LoVo (cell line): ENCODE results near the gene CPNE5.
A peak's percentile ranks its signal among the peaks of the same experiment; 100 is the strongest.

Experiments used
- DNase-seq: peaks from one replicate; pipeline ENCODE4 v3.0.0-alpha.2; 2016; ENCODE audit warnings: low spot score

Gene CPNE5

GRCh38 chr6:36762123-36762522, 77.1 kb downstream of the CPNE5 start:
- DNase-seq, result no peak

GRCh38 chr6:36760685-36761435, 78.4 kb downstream of the CPNE5 start:
- DNase-seq, result no peak

- DNase-seq, result peak; percentile 81
Measured at GRCh38 chr6:36759148-36759759, 80.0 kb downstream of the CPNE5 start.

GRCh38 chr6:36758516-36759147, 80.6 kb downstream of the CPNE5 start:
- DNase-seq, result no peak

GRCh38 chr6:36757943-36758508, 81.2 kb downstream of the CPNE5 start:
- DNase-seq, result no peak

GRCh38 chr6:36757206-36757605, 82.0 kb downstream of the CPNE5 start:
- no peak for DNase-seq

- DNase-seq, result no peak
Measured at GRCh38 chr6:36756786-36757185, 82.5 kb downstream of the CPNE5 start.

GRCh38 chr6:36755435-36756348, 83.6 kb downstream of the CPNE5 start:
- no peak for DNase-seq

GRCh38 chr6:36754582-36755434, 84.4 kb downstream of the CPNE5 start:
- DNase-seq, result no peak

GRCh38 chr6:36753671-36754405, 85.4 kb downstream of the CPNE5 start:
- DNase-seq, result no peak

GRCh38 chr6:36752886-36753506, 86.2 kb downstream of the CPNE5 start:
- no peak for DNase-seq

- DNase-seq, result no peak
Measured at GRCh38 chr6:36752187-36752885, 86.9 kb downstream of the CPNE5 start.

GRCh38 chr6:36751833-36752186, 87.4 kb downstream of the CPNE5 start:
- DNase-seq, result no peak

GRCh38 chr6:36751091-36751490, 88.2 kb downstream of the CPNE5 start:
- no peak for DNase-seq

GRCh38 chr6:36749829-36750489, 89.3 kb downstream of the CPNE5 start:
- DNase-seq, result no peak

GRCh38 chr6:36746251-36746650, 93.0 kb downstream of the CPNE5 start:
- DNase-seq, result no peak

GRCh38 chr6:36745836-36746235, 93.4 kb downstream of the CPNE5 start:
- DNase-seq, result no peak

GRCh38 chr6:36745283-36745682, 94.0 kb downstream of the CPNE5 start:
- DNase-seq, result no peak

GRCh38 chr6:36744304-36744673, 95.0 kb downstream of the CPNE5 start:
- DNase-seq, result no peak
